OCI-LY3 (cell line): ENCODE results near the gene APLF.

ENCODE experiments used
- CTCF ChIP-seq: fragments of 200-600, 300-600 bp; sonication (generic); IDR thresholded peaks from 2 replicates; pipeline ENCODE4 v1.5.1; 2014; ENCODE audit warnings: antibody characterized with exemption, low read length, low read depth
- EZH2phosphoT487 ChIP-seq: fragments of 200-600 bp; shearing (Covaris generic); IDR thresholded peaks from 2 replicates; pipeline ENCODE4 v1.6.1; 2018; ENCODE audit warnings: antibody characterized with exemption, mixed run types, low read depth

DNA sequence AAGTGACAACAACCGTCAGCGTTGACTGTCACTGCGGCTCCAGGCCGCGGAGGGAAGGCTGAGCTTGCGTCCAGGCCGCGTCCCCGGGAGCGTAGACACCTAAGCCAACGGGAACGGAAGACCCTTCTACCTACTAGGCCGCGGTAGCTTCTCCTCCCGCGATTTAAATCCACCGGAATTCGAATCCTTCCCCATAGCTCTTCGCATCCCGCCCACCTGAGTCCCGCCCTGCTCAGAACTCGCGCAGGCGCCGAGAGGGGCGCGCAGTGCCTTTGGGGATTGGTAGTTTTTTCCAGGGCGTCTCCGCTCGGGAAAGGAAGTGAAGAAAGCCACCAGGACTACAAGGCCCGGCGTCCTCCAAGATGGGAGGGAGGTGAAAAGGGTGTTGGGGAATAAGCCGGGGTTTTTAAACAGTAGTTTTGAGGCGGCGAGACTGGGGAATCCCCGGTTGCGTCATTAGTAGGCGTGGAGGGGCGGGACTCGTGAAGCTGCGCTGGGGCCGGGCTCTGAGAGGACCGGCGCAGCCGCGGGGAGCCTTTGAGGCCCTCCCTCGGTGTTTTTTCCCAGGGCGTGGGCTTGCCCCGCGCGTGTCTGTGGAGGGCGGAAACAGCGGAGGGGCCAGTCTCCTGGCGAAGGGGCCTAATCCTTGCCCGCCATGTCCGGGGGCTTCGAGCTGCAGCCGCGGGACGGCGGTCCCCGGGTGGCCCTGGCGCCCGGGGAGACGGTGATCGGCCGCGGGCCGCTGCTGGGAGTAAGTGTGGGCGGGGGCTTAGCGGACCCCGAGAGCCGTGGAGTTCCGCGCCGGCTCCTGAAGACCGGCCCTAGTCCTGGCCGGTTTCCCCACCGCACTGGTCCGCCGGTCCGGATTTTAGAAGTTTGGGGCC, at the start of gene APLF, which contains the start of gene FBXO48:
- TF ChIP-seq CTCF (no peak), EZH2phosphoT487 (no peak)
